GM18498 (cell line): ENCODE measurements around the gene RNF40.
"Not testable (repeated sequence)": the region's sequence is repeated elsewhere in the genome, so short reads cannot be mapped to it uniquely, and the experiment has no call there.

Source experiments
- ATAC-seq: cut with Tn5 transposase; IDR thresholded peaks from one replicate; pipeline ENCODE4 v1.9.1; 2021; ENCODE audit warnings: mild to moderate bottlenecking, moderate library complexity; ENCODE audit not compliant: unreplicated experiment

RNF40 gene

DNA sequence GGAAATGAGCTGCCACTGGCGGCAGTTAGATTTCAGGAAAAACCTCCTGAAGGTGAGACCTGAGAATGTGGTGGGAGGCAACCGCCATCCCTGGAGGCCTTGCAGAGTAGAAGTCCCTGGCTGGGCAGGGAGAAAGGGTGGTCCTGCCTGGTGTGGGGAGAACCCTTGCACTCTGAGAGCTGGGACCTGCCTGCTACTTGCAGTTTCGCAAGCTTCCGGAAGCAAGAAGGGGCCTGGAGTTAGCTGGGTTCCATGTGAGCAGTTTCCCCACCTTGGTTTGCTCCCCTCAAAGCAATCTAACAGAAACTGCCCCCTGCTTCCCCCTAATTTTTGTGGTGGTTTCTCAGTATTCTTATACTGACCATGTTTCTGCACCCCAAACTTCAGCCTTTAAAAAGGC lies 18.4 kb downstream of the RNF40 start:
- no peak for ATAC-seq

DNA sequence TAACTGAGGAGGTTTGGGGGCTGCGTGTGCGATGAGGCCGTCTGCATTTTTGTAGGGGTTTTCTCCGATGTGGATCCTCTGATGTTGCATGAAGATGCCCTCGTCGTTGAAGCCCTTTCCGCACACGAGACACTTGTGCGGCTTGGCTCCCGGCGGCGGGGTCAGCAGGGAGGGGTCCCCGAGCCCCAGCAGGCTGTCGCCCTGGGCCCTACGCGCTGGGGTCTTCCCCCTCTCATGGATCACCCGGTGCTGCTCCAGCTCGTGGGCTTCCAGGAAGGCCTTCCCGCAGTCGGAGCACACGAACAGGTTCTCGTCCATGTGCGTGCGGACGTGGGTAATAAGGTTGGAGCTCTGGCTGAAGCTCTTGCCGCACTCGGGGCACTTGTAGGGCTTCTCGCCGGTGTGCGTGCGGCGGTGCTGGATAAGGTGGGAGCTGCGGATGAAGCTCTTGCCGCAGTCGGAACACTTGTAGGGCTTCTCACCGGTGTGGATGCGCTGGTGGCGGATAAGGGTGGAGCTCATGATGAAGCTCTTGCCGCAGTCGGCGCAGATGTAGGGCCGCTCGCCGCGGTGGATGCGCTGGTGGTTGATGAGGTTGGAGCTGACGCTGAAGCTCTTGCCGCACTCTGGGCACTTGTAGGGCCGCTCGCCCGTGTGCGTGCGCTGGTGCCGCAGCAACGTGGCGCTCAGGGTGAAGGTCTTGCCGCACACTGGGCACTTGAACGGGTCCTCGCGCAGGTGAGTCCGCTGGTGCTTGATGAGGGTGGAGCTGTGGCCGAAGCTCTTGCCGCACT lies 20.6 kb downstream of the RNF40 start:
- no peak for ATAC-seq

DNA sequence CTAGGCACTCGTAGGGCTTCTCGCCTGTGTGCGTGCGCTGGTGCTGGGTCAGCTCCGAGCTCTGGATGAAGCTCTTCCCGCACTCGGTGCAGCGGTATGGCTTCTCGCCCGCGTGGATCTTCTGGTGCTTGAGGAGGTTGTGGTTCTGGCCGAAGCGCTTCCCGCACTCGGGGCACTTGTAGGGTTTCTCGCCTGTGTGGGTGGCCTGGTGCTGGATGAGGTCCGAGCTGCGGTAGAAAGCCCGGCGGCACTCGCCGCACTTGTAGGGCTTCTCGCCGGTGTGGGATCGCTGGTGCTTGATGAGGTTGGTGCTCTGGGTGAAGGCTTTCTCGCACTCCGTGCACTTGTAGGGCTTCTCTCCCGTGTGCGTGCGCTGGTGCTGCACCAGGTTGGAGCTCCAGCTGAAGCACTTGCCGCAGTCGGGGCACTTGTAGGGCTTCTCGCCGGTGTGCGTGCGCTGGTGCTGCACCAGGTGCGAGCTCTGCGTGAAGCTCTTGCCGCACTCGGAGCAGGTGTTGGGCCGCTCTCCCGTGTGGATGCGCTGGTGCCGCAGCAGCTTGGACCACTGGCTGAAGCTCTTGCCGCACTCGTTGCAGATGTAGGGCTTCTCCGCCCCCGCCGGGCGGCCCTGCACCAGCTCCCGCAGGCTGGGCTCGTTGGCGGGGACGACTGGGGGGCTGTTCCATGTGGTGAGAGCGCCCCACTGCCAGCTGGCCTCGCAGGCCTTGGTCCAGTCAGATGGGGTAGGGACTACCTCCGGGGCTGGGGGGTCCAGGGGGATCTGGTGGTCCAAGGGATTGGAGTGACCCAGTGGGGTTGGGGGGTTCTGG lies 21.4 kb downstream of the RNF40 start:
- ATAC-seq, result no peak

DNA sequence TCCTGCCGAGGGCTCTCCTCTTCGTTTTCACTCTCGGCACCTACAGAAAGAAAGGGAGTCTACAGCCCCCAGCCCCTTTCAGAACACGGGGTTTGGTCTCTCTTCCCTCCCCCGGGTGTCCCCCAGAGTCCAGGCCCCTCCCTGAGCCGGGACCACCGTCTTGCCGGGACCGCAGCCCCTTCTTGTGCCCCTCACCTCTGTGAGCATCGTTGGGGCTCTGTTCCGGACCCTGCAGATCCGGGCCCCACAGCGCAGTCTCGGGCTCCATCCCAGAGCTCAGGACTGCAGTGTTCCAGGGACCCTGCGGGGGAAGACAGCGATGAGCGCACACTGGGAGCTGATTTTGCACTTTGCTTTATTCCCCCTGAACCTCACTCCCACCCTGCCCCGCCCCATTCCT lies 22.1 kb downstream of the RNF40 start:
- ATAC-seq, result no peak

DNA sequence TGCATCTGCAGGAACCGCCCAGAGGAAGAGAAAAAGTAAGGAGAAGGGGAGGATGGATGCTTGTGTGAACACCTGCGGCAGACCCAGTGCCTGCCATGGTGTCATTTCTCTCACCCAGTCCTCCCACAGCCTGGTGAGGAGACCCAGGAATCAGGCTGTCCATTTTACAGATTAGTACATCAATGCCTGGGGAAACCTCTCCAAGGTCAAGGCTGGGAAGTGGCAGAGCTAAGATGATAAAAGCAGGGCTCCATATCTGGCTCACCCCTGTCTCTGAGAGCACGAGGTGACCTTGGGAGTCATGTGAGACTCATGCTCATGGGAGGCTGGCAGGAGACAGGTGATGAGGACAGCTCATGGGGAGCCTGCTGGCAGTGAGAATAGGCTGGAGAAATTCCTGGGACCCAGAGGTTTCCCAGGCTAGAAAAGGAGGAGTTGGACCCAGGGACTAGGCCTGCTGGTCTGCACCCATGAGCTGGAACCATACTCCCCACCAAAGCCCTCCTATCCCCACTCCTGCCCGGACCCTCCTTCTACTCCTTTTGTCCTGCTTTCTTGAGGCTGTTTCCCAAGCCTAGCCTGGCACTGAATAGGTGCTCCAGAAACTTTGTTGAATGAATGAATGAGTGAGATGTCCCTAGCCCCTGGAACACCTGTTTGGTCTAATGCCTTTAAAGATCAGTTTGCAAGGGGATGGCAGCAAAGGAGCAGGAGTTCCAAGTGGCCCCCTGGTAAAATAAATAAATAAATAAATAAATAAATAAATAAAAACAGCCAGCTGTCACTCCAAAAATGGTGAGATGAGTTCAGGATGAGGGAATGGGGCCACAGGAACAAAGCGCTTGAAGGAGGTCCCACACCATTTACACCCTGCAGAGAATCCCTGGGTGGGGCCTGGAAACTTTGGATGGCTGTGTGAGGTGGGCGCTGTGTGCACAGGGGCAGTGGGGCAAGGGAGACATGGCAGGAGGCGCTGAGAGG lies 23.3 kb downstream of the RNF40 start:
- no peak for ATAC-seq

DNA sequence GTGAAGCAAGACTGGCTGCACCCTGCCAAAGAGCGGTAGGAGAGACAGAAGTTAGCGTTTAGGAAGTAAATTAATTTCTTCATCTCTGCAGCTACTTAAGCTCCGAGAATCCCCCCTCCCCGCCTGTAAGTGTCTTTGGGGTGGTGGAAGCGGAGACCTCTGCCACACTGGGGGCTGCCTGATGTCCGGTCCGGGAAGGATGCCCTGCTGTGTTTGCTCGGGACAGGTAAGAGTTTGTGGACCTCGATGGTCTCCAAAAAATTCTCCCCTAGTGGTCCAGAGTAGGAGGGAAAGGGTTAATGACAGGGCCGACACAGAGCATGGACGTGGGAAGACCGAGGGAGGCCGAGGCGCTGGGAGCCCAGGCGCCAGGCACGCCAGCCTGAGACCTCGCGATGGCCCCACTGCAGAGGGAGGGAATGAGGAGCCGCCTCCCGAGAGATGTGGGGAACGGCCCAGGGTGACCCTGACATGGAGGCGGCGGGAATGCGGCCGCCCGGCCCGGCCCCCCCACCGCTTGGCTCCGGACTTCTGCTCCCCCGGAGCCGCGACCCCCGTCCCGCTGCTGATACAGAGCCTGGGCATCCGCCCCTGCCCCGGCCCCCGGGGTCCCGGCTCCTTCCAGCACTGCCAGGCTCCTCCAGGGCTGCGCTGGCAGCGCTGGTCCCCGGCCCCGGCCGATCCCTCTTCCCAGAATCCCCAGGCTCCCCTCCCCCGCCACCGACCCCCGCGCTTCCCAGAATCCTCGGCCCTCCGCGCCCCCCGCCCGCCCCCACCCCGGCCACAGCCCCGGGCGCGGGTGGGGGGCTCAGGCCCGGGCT lies 24.2 kb downstream of the RNF40 start:
- no peak for ATAC-seq

DNA sequence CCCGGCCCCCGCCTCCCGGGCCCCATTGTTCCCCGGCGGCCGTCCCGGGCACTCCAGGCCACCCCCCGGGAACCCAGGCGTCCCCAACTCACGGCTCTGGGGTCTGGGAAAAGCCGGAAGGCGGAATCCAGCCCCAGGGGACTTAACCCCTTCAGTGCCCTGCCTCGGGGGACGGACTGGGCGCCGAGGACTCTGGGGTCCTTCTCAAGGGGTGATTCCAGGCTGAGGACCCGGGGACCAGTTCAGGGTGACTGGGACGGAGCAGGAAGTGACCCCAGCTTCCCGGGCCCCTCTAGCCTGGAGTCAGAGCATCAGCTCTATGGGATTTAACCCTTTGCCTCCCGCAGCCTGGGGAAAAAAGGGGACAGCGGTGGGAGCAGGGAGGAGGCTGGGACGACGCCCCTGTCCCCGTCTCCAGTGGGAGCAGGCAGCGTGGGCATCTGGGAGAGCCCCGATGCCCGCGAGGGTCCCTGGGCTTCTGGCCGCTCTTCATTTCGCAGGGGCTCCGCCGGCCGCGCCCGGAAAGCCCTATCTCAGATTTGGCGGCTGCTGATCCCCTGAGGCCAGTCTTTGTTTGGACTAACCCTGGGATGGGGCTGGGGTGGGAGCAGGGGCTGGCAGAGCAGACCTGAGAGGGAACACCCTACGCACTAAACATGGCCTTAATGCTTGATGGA lies 25.0 kb downstream of the RNF40 start, which contains the start of gene ZNF629:
TSS of gene ZNF629 (minus strand) at position 270 of the 677 bp plus-strand sequence. CDS start 2,723 bp downstream, outside the sequence.
- no peak for ATAC-seq

DNA sequence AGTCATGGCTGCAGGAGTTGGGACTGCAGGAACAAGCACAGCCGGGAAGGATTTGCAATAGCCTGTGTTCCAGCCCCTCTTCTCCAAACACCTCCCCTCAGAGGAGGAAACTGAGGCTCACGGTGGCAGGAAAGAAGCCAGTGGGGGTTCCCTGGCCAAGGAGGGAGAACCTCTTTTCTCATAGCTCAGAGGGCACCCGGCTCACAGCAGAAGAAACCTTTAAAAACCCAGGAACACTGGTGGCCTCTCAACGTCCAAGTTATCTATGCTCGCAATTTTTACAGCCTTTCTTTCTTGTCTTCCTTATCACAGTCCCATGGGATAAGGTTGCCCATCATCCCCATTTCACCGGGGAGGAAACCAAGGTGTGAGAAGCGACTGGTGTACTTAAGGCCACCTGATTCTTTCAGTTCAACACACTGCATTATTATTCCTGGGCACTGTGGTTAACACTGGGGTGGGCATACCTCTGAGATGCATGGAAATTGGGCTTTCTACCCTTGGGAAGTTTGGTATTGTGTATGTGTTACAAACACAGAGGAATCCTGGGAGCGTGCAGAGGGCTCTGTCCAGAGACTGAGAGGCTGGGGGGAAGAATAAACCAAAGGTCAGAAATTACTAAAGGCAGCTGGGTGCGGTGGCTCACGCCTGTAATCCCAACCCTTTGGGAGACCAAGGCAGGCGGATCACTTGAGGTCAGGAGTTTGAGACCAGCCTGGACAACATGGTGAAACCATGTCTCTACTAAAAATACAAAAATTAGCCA lies 25.7 kb downstream of the RNF40 start:
- ATAC-seq, result no peak

DNA sequence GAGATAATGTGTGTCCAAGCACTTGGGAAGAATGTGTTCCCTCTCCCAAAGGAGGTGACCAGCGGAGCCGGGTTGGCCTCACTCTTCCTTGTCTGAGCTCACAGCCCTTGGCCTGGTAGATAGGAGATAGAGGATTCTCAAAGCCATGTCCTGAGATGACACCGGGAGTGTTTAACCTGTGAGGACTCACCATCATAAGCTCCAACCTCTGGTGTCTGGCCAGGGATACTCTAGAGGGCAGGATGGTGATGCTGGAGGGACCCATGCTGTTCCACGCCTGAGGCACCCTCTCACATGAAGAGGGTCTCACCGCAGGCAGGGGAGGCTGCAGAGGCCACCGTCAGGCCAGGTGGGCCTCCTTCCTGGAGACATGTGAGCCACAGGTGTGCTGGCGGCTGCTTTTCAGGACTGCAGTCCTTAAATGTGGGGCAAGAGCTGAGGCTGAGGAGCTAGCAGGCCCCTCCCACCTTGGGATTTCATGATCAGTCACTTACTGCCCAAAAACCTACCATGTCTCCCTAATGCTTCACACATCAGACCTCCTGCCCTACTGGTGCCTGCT lies 31.5 kb downstream of the RNF40 start:
- ATAC-seq, result no peak

DNA sequence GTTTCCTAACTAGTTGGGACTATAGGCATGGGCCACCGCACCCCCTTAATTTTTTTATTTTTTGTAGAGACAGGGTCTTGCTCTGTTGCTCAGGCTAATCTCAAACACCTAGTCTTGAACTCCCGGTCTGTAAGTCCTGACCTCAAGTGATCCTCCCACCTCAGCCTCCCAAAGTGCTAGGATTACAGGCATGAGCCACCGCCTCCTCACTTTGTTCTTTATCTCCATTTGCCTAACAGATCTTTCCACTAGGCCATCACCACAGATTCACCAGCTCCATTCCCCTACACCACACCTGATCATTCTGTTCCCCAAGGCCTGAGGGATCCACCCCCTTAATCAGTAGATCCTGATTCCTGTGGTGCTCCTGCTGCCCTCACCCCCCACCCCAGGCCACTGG lies 32.5 kb downstream of the RNF40 start:
- ATAC-seq, result no peak

DNA sequence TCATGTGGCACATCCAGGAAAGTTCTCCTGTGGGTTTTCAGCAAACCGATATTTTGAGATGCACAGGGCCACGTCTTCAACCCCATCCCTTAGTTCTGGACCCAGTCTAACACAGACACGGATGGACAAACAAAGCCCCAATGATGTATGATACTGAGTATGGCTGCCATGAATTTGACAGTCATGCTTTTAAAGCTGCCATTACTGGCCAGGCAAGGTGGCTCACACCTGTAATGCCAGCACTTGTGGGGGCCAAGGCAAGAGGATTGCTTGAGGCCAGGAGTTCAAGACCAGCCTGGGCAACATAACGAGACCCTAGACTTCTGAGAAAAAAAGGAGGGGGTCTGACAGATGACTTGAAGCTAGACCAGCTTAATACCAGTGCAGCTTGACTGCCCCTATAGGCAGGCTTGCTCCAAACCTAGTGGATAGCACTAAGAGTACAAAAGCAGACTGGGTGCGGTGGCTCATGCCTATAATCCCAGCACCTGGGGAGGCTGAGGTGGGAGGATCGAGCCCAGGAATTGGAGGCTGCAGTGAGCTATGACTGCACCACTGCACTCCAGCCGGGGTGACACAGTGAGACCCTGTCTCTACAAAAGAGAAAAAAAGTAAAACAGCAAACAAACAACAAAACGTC lies 35.7 kb downstream of the RNF40 start:
- ATAC-seq, result no peak

DNA sequence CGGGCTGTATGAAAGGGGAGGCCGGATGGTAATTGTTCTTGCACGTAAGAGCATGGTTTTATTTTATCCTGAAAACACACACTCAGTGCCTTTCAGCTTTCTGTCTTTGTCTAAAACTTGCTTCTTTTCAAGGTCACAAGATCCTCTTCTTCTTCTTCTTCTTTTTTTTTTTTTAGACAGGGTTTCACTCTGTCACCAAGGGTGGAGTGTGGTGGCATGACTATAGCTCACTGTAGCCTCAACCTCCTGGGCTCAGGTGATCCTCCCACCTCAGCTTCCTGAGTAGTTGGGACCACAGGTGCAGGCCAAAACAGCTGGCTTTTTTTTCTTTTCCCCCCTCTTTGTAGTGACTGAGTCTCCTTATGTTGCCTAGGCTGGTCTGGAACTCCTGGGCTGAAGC lies 40.8 kb downstream of the RNF40 start:
- ATAC-seq, result no peak

DNA sequence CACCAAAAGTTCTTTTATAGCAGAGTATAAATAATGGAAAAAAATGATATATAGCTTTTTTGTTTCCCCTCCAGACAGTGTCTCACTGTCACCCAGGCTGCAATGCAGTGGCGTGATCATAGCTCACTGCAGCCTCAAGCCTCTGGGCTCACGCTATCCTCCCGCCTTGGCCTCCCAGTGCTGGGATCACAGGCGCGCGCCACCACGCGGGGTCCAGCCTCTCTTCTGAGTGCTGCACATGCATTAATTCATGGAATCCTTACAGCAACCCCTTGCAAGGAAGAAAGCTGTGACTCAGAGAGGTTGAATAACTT lies 42.9 kb downstream of the RNF40 start:
- no peak for ATAC-seq

DNA sequence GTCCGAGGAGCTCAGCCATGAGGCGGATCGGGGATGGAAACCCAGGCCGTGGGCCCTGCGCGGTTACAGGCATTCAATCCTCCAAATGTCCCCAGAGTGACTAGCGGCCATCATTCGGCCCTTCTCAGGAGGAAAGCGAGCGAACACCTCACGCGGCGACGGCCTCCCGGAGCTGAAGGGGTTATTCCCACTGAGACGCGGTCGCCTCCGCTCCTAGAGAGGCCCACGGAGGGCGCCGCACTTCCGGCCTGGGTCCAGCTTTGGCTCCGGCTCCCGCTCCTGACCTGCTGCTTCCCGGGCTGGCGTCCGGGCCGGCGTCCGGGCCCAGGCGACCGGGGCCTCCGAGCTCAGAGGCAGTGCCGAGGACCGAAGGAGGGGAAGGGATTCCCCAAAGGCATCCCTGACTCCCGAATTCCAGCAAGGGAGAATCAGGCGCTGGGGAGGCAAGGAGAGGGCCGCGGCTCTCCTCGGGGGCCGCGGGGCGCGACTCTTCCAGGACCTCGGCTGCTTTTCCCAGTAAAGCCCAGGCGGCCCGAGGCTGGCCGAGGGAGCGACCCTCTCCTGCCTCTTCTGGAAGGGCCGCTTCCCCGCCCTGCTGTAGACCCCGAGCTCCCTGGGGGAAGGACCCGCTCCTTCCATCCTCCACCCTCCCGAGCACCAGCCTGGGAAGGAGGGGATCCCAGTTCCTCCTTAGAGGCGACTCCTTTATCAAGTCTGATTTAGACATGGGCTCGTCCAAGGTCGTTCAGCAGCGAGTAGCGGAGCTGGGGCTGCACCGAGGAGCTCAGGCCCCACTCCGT lies 43.4 kb downstream of the RNF40 start:
- ATAC-seq, result peak; percentile 60

DNA sequence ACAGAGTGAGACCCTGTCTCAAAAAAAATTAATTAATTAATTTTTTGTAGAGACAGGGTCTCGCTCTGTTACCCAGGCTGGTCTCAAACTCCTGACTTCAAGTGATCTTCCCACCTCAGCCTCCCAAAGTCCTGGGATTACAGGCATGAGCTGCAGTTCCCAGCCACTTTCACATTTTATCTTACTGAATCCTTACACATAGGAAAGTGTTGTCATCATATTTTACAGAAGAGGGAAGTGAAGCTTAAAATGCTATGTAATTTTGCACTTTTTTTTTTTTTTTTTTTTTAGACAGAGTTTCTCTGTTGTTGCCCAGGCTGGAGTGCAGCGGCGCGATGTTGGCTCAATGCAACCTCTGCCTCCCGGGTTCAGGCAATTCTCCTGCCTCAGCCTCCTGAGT lies 46.0 kb downstream of the RNF40 start:
- ATAC-seq, result no peak

DNA sequence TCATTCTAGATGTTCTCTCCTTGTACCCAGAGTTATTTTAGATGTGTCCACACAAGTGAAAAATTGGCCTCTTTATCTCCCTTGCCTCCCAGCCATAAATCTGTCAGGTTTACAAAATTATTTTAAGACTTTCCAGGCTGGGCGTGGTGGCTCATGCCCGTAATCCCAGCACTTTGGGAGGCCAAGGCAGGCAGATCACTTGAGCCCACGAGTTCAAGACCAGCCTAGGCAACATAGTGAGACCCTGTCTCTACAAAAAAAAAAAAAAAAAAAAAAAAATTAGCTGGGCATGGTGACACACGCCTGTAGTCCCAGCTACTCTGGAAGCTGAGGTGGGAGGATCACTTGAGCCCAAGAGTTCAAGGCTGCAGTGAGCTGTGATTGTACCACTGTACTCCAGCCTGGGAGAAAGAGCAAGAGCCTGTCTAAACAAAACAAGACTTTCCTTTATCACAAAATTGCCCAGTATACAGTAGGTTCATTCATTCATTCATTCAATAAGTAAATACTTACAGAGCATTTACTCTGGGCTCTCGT lies 46.8 kb downstream of the RNF40 start:
- not testable (repeated sequence) for ATAC-seq

DNA sequence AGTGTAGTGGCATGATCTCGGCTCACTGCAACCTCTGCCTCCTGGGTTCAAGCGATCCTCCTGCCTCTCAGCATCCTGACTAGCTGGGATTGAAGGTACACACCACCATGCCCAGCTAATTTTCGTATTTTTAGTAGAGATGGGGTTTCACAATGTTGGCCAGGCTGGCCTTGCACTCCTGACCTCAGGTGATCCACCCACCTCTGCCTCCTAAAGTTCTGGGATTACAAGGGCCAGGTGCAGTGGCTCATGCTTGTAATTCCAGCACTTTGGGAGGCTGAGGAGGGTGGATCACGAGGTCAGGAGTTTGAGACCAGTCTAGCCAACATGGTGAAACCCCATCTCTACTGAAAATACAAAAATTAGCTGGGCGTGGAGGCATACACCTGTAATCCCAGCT lies 47.6 kb downstream of the RNF40 start:
- not testable (repeated sequence) for ATAC-seq
